ENCODE results near the gene SMIM24.

The SMIM24 gene

DNA sequence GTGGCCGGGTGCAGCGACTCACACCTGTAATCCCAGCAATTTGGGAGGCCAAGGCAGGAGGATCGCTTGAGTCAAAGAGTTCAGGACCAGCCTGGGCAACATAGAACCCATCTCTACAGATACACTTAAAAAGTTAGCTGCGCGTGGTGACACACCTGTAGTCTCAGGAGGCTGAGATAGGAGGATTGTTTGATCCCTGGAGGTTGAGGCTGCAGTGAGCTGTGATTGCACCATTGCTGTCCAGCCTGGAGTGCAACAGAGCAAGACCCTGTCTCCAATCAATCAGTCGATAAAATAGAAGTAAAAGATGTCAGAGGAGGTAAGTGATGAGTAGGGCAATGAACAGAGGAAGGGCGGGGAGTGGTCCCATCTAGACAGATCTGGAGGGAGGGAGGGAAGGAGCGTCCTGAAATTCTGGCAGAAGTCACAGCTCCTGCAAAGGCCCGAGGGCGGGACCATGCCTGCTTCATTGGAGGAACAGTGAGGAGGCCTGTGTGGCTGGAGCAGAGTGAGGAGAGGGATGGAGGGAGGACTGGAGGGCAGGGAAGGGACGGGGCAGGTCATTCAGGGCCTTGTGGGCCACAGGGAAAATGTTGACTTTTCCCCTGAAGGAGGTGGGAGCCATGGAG lies 9.7 kb downstream of the SMIM24 start:
- no peak for DNase-seq

DNA sequence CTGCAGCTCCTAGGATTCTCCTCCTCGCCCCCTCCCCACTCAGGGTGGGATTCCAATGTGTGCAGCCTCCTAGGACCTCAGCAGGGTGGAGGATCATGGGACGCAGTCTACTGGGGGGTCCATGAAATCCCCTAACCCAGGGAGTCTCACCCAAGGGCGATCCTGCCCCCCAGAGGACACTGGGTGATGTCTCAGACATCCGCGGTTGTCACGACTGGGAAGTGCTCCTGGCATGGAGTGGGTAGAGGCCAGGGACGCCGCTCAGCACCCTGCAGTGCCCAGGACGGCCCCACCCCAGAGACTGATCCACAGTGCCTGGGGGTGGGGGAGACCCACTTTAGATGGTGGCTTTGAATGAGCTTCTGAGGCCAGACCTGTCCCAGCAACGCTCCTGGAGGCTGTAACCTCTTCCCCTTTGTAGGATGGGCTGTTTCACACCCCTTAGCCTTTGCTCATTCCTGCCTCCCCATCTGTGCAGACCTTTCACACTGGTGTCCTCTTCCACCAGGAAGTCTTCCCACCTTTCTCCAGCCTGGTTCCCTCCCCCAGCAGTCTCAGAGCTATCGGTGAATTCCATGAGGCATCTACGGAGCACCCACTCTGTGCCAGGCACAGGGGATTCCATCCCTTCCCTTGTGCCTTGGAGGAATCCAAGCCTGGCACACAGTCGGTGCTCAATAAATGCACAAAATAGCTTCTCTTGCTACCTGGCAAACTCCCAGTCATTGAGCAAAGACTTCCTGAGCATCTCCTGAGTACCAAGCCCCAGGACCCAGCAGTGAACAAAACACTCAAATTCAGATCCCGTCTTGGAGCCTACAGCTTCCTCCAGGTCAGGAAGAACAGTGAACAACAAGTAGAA lies 10.5 kb downstream of the SMIM24 start:
- DNase-seq = no peak

DNA sequence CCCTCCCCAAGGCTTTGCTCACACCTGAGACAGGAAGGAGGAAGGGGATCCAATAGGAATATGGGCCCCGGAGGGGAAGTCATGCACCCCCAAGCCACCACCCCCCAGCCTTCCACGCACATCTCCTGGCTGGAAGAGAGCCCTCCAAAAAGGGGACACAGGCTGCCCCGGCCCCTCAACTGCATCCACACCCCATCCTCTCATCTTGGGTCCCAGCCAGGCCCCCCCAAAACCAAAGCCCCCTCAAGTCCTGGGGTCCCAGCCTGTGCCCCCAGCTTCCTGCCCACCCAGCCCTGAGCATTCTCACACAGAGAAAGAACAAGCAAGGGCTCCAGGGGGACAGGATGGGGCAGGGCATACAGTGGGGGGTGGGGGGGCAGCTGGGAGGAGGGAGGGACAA lies 12.1 kb downstream of the SMIM24 start:
- DNase-seq = no peak

DNA sequence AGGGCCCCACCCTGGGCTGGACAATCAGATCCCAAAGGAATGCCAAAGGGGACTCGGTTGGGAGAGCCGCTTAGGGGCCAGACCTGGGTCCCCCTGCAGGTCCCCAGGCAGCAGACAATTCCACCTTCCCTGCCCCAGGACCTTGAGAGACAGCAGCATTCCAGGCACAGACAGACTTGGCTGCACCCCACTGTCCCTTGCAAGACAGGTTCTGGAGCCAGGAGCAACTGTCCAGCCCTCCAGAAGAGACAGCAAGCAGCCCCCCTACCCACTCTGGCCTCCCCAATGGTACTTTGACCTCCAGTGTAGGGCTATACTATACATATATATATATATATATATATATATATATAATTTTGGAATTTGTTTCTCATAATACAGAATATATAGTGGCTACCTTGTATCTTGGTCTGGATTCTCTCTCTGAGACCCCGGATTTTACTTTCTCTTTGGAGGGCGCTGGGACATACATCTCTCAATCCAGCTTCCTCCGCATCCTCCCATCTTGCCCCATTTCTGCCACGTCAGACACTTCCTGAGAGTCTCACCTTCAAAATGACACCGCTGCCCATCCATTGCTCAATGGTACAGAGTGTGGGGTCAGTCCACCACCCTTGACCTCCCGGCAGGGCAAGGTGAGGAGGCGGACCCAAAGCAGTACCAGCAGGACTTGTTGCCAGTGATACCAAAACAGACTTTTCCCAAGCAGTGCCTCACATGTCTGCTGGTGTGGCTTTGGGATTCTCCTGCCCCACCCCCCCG lies 12.7 kb downstream of the SMIM24 start:
- no peak for DNase-seq

DNA sequence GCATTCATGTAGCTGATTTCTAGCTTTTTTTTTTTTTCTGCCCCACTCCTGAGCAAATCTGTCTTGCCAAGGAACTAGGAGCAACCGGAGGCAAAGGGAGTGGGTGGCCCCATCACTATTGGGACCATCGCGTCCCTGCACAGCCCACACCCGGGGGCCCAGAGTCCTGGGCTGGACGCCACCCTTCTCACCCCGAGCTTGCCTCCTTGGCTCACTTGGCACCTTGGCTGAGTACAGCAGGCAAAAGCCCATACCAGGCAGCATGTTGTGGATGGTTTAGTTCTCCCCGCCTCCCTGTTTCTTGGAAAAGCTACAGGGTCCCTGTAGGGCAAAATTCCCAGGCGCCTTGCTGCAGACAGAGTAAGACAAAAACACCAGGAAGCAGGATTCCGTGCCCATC lies 13.7 kb downstream of the SMIM24 start:
- DNase-seq = no peak

DNA sequence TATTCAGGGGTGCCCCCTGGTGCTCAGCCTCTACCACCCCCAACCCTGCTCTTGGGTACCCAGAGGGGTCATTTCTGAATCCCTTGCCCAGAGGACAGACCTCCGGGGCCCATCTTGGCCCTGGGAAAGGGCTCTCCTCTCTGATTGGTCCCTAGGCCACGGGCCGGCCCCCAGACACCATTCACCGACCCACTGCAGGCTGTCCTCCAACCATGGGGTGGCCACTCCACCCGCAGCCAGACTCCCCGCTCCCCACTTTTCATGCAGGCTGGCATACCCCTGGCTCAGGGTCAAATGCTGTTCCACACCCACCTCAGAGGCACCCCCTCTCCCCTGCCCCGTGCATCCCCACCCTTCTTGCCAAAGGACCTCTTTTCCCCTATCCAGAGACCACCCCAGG lies 14.8 kb downstream of the SMIM24 start:
- no peak for DNase-seq

DNA sequence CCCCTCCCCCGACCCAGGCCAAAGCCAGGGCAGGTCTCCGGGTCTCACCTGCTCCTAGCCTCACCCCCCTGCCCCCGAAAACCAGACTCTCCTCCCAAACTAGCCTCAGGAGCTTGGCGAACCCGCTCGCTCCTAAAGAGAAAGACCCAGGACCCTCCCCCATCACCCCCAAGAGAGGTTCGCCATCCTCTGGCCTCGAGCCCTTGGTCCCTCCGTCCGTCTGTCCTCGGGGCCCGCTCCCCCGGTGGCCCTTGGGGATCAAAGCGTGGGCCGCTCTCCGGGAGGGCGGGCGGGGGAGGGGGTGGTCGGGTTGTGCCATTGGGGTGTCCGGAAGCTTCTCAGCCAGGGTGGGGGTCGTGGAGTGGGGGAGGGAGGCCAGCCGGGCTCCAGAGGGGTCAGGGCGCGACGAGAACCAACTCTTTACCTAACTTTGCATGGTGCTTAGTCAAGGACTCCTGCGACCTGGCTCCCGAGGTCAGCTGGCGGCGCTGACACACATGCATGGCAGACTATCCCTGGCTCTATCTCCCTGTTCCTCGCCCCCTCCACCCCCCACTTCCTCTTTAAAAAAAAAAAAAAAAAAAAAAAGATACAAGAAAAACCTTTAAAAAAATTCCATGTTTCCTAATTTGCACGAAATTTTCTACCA lies 15.6 kb downstream of the SMIM24 start:
- DNase-seq = no peak

DNA sequence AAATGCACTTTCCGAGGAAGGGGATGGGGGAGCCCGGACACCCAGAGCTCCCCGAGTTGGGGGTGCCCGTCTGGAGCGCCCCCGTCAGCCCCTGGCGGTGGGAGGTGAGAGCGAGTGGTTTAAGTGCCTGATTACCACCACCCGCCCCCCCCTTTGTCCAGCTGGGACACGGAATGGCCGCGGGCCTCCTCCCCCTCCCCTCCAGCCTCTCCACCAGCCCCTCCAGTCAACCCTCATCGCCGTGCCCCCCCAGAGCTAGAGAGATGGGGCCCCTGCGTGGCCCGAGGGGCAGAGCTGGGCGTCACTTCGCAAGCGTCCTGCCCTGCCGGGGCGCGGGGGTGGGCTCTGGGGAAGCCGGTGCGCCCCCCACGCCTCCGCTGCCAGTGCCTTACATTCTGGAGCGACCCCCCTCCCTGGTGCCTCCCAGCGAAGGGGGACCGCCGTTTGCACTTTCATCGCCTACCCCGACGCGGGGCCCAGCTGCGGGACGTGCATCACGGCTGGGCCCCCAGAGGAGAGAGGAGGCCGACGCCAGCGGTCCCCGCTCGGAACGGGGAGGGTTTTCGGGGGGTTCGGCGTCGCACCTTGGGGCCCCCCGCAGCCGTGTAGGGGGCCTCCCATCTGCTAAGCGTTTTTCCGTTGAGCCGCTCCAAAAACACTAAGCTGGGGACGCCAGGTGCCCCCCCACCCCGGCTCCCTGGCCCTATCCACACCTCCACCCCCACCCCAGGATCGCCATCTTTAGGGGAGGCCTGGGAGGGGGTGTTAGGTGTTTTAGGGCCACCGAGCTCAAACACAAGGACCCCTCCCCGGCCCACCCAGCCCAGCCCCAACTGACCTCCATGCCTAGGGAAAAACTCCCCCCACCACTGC lies 16.4 kb downstream of the SMIM24 start:
- DNase-seq = no peak

DNA sequence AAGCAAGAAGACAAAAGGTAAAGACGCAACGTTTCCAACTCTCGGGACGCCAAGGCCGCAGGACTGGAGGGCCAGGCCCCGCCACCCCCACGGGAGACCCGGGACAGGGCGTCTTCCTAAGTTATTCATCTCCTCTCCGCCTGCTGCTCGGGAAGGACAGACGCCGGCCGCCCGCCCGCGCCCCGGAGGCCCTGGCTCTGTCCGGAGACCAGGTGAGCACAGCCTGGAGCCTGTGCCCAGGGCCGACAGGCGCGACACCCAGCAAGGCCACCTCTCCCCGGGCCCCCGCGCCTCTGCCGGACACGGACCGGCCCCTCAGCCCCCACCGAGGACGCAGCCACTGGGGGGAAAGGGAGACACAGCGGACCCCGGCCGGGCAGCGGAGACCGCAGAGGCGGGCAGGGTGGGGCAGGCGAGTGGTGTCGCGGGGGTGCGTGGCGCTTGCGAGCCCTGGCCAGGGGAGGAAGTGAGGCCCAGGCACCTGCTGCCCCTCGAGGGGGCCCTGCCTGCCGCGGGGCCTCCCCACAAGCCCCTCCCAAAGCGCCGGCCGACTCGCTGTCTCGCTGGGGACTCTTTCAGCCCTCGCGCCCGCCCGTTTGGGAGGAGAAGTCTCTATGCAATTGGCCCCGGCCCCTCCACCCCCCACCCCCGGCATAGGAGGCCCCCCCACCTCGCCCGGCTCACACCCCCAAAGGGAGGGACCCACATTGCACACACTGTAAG lies 17.2 kb downstream of the SMIM24 start:
- no peak for DNase-seq

DNA sequence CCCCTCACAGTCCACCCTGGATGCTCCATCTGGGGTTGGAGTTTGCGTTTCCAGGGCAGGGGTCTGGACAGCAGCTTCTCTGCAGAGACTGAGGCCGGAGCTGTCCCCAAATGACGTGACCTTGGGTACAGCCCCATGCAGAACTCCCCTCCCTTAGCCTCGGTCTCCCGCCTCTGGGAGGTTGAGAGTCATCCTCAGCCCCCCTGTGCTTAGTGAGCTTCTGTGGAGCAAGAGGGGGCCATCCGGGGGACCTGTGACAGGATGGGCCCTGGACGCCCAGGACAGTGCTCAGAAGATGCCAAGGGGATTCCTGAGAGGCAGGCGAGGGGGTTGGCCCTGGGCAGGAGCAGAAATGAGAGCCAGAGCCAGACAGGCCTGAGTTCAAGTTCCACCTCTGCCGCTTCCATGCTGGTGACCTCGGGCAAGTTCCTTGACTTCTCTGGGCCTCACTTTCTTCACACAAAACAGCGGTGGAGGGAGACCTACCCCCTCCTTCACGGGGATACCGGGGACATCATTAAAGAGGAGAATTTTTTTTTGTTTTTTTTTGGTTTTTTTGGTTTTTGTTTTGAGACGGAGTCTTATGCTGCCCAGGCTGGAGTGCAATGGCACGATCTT lies 20.3 kb downstream of the SMIM24 start:
- no peak for DNase-seq

DNA sequence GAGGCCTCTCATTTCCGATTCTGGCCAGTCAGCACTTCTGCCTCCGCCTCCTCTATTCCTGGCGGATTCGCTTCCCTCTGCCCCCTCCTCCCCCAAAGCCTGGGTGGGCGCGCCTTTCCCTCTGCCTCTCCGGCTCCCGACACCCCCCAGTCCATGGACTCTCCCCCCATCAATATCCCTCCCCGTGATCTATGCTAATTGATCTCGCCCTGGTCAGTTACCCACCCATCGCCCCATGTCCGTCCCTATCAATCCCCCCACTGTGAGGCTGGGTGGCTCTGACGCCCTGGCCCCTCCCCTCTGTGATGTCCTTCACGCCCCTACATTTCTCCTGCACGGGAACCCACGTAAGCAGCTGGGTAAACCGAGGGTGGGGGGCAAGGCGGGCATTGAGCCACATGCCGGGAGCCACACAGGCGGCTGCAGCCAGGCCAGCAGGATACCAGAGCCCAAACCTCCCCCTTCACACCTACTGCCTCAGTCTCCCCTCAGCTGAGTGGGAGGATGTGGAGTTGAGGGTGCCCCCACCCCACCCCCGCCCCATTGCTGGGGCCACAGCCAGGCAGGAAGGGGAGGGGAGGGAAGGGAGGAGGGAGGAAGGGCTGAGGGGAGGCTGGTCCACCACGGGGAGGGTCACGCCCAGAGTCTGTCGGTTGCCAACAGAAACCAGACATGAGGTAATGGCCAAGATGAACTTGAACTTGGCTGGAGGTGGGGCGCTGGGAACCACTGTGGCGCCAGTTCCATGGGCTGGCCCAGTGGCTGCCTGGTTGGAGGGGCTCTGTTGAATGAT lies 21.0 kb downstream of the SMIM24 start:
- no peak for DNase-seq

DNA sequence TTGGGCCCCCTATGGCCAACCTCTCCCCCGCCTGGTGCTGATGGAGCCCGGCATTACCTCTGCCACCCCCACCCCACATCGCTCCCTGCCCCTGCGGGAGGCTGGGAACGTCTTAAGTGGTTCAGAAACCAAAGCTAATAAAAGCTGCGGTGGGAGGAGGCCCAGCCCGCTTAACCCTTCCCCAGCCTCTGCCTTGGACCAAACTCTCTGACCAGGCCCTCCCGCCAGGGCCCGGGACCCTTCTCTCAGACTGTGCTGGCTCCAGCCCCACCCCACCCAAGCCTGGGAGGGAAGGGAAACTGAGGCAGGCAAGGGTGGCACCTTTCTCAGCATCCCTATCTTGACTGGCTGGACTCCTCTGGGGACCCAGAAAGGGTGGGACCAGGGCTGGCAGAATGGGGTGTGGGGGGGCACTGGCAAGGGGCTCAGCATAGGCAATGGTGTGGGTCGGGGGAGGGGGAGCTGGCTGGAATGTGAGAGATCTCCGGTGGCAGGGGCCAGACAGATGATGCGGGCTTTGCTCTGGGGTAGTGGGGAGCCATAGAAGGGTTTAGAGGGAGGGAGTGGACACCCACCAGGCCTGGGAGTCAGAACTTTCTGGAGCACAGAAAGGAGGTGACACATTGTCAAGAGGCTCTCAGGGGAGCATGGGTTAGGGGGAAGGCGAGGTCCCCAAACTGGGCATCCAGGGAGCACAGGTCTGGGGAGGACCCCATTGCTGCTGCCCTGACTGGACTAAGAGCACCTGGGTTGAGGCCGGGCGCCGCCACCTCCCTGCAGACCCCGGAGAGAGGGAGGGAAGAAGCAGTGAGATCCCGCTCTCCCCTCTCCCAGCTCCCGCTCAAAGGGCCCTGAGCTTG lies 21.9 kb downstream of the SMIM24 start:
- no peak for DNase-seq

DNA sequence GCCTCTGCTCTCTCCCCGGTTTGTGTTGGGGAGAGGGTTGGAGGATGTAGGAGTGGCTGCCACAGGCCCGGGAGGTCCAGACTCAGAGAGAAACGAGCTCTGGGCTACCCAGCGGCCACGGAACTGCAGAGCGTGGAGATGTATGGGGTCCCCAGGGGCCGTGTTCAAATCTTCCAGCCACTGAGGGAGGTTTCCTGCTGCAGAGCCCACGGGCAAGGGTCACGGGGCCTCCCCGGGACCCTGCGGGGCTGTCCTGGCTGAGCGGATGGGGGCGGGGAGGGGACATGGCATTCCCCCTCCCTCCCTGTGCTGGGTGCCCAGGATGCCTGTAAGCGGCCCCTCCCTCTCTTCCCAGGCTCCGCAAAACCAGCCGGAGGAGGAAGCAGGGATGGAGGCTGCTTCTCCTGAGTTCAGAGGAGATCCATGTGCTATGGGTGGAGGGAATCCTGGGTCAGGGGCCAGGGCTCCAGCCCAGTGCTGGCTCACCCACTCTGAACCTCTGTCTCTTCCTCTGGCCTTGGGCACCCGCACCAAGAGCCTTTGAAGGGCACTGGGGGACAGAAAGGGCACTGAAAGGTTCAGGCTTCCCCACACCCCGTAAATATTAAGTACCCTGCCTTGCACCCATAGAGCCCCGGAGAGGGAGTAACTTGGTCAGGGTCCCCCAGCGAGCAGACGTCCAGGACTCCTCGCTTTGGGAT lies 22.6 kb downstream of the SMIM24 start:
- DNase-seq = no peak

DNA sequence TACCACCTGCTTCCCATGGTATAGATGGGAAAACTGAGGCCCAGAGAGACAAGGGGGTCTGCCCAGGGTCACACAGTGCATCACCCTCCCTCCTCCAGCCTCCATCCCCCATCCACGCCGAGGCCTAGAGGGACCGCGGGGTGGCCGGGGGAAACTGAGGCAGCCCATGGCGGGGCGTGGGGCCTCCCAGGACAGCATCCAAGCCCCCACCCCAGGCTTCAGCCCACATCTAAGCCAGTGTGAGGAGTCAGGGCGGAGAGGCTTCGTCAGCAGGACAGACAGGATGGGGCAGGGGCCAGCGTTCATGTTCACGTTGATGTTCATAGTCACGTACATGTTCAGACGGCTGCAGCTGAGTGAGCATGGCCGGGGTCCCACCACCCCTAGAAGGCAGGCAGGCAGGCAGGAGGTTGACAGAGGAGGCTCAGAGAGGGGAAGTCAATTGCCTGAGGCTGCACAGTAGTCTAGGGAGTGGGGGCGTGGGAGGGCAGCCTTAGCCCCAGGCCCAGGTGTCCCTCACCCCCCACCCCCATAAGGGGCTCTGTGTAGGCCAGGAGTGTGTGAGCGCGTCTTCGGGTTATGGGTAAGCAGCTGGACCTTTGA lies 23.3 kb downstream of the SMIM24 start:
- no peak for DNase-seq

DNA sequence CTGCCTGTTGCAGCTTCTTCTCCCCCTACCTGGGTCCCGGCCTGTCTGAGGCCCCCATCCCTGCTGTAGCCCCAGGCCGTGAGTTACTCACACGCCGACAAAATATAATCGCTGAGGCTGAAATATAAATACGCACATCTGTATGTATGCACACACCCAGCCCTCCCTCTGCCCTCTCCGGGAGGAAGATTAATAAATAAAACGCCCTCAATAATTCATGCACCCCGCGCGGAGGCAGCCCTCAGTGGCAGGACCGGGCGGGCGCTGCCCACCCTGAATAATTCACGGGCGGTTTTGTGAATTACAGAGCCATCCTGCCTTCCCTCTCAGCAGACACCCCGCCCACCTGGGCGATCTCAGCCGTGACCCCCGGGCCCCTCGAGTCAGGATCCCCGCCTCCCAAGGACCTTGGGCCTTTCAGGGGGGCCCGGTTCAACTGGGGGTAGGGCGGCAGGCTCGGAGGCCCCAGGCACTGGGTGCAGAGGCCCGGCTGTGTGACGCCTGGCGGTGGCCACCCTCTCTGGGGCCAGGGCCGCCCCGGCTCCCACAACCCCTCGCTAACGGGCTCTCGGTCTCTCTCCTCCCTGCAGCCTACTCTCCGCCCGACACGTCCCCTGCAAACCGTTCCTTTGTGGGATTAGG lies 24.2 kb downstream of the SMIM24 start:
- no peak for DNase-seq

DNA sequence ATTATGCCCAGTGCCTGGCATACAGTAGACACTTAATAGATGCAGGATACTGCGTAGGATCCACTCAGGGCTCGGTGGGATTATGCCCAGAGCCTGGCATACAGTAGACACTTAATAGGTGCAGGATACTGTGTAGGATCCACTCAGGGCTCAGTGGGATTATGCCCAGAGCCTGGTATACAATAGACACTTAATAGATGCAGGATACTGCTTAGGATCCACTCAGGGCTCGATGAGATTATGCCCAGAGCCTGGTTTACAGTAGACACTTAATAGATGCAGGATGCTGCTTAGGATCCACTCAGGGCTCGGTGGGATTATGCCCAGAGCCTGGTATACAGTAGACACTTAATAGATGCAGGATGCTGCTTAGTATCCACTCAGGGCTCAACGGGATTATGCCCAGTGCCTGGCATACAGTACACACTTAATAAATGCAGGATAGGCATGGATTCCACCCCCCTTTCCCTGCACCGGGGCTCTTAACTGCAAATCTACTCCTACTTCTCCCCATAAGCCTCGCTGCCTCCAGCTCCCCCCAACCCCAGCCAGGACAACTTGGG lies 24.9 kb downstream of the SMIM24 start:
- no peak for DNase-seq

DNA sequence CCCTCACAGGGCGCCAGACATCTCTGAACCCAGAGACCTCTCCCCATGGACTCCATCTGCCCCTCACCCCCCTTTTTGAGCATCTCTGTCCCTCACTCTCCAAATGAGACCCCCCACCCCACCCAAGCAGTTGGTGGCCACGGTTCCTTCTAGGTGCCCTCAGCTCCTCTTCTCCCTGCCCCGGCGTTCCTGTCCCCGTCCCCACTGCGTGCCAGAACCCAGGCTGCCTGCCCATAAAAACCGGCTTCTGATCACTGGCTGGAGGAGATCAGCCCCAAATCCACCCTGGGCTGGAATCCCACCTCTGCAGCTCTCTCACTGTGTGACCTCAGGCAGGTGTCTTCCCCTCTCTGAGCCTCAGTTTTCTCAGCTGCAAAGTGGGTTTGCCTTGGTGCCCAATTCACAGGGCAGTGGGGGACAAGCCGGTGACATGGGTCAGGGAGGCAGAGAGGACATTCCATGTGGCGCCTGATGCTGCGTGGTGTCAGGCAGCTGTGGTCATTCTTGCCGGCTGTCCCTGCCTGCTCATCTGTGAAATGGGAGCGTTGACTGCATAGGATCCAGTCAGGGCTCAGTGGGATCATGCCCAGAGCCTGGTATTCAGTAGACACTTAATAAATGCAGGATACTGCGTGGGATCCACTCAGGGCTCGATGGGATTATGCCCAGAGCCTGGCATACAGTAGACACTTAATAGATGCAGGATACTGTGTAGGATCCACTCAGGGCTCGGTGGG lies 25.5 kb downstream of the SMIM24 start:
- DNase-seq = no peak

Data from suppressor macrophage treated with lipopolysaccharide for 4 hours (primary cell).